Posterior cingulate gyrus (tissue), 11 donors: Measurements from ENCODE around the gene ZNF512.
"Not testable (repeated sequence)": the region's sequence is repeated elsewhere in the genome, so short reads cannot be mapped to it uniquely, and the experiment has no call there.

Experiments used
- DNase-seq, 10 donors: peaks; one replicate each; pipeline versions ENCODE4 v3.0.0 to v3.0.0-alpha.2; 2020 to 2021; ENCODE audit warnings: mixed read lengths in 3 of 10
- intact Hi-C: fragments of 100-400 bp; cut with DNase I; formaldehyde crosslinking; loops from one replicate; pipeline ENCODE4 v1.15.1; 2023

The ZNF512 gene

DNA sequence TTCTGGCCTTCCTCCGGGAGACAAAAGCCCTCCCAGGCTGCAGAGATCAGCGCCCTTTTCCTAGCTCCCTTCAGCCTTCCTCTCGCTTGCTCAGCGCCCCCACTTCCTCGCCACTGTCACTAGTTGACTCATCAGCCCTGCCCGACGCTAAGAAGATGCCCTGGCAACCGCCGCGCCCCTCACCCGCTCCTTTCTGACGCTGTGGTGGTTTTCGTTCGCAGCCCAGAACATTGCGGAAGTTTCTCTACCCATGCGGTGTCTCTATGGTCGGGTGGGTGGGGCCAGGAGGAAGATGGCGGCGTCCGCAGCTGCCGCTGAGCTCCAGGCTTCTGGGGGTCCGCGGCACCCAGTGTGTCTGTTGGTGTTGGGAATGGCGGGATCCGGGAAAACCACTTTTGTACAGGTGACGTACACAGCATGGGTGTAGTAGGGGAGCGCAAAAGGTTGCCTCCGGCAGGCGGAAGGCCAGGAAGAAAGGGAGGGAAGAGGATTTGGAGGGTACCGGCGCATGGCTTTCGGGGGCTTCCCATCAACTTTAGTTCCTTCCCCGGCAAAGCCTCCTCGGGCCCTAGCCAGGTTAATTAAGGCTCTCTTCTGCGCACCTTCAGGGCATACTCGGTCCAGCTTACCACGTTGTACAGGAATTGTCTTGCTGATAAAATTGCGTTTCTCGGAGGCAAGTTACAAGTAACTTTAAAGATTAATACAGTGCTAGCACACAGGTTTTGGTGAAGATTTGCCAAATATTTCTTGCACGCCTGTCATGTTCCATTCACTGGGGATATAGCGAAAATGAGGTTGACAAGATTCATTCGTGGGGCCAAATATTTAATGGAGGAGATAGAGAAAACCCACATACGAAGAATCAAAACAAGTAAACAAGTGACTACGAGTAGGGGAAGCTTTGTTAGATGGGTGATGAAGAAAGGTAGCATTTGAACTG lies 46.2 kb downstream of the ZNF512 start, which contains the start of the genes CCDC121 and GPN1:
Gene CCDC121, minus strand, starts transcription at position 246 of the 943 bp plus-strand sequence. CDS start 1,213 bp downstream, outside the sequence.
Gene GPN1, plus strand, starts transcription at position 284 of the 943 bp plus-strand sequence. Its CDS starts 9 bp downstream, at position 293.
- intact Hi-C loops: loop anchor here (5.0 kb wide), 1 partner anchor 33 kb away; the partner anchor contains the start of genes SLC4A1AP and SUPT7L

DNA sequence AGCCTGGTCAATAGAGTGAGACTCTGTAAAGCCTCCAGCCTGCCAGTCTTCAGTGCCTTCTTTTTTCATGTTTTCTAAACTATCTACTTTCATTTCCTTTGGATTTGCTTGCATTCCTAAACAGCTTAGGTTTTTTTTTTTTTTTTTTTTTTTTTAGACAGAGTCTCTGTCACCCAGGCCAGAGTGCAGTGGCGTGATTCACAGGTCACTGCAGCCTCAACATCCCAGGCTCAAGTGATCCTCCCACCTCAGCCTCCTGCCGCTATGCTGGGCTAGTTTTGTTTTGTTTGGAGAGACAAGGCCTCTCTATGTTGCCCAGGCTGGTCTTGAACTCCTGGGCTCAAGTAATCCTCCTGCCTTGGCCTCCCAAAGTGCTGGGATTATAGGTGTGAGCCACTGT lies 47.4 kb downstream of the ZNF512 start:
- not testable (repeated sequence) for DNase-seq
- intact Hi-C loops: loop anchor here (10.0 kb wide), 1 partner anchor 135 kb away; the partner anchor contains the start of genes FNDC4 and GCKR

More for the DNA sequence above, 46.2 kb downstream of the ZNF512 start, which contains the start of the genes CCDC121 and GPN1:
- peak; percentile 84 to 98 (median 91) for DNase-seq

DNA sequence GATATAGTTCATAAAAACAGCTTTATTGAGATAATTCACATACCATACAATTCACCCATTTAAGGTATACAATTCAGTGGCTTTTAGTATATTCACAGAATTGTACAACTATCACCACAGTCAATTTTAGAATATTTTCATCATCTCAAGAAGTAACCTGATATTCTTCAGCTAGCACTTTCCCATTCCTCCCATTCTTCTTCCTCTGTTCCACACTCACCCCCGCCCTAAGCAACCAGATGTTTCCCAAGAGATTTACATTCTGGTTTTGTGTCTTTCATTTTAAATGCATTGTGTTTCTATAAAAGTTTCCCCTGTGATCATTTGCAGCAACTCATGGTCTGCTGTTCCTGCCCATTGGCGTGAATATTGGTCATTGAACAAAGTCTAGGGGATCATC lies 51.4 kb downstream of the ZNF512 start:
- no peak for DNase-seq
- intact Hi-C loops: loop anchor here (10.0 kb wide), 1 partner anchor 139 kb away; the partner anchor contains the start of genes FNDC4 and GCKR

DNA sequence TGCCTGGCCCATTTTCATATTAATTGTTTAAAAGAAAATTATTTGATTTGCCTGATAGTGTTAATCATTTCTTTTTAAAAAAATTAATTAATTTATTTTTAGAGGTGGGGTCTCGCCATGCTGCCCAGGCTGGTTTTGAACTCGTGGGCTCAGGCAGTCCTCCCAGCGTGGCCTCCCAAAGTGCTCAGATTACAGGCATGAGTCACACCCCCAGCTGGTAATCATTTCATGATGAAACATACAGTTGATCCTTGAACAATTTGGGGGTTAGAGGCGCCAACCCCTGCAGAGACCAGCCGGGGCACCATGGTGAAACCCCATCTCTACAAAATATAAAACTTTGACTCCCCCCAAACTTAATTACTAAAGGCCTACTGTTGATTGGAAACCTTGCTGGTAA lies 53.9 kb downstream of the ZNF512 start:
- intact Hi-C loops: loop anchor here (10.0 kb wide), 1 partner anchor 142 kb away; the partner anchor contains the start of genes FNDC4 and GCKR

DNA sequence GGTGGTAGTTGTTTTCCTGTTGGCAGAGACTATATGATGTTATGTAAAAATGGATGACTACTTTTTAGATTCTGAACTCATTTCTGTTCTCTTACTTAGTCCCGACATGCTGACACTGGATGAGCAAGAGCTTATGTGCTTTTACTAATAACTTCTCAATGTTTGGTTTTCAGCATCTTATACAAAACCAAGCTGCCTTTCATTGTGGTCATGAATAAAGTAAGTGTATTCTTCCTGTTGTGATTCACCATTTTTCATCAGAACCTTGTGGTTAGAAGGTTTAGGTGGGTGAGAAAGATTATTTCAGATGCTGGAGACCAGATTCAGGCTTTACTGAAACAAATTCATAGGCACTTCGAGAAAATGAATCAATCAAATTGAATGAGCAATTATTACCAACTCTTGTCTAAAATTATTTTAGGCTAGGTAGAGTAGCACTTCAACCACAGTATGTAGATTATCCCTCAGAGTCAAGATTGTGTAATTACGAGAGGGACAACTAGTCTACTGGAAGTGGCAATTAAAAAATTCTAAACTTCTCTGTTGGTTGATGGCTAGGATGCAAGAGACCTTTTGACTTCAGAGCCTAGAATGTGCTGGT lies 55.3 kb downstream of the ZNF512 start:
- no peak for DNase-seq
- intact Hi-C loops: loop anchor here (10.0 kb wide), 1 partner anchor 143 kb away; the partner anchor contains the start of genes FNDC4 and GCKR

More for the DNA sequence above, 53.9 kb downstream of the ZNF512 start:
- DNase-seq: no peak

DNA sequence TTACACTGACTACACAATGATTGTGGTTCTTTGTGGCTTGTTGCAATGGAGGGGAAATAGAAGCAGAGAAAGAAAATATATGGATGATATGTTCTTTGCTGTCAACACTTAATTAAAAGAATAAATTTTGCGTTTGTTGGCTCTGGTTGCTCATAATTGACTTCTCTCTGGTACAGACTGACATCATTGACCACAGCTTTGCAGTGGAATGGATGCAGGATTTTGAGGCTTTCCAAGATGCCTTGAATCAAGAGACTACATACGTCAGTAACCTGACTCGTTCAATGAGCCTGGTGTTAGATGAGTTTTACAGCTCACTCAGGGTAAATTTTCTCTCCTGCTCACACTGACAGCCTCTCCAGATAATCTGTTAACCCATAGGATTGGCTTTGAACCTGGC lies 55.9 kb downstream of the ZNF512 start:
- intact Hi-C loops: loop anchor here (10.0 kb wide), 1 partner anchor 144 kb away; the partner anchor contains the start of genes FNDC4 and GCKR
- no peak for DNase-seq

DNA sequence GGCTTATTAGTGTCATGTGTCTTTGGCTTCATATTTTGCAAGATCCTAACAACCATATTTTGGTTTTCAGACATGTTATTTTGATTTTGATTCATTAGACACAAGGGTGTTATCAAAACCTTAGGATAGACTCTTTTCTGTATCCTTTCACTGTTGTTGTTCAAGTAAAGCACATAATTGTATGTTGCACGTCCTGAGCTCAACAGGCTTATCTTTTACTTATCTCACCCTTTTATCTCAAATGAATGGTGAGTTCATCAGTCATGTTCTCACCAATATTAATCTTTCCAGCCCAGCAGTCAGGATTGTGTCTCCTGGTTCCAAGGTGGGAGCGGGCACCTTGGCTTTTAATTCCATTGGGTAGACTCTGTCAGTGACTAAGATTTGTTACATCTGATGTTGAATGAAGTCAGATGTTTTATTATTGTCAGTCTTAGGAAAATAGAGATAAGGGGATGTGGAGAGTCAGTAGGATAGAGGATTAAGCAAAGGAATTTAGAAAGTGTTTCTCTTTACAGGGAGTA lies 57.9 kb downstream of the ZNF512 start:
- no peak for DNase-seq
- intact Hi-C loops: no loop called here

DNA sequence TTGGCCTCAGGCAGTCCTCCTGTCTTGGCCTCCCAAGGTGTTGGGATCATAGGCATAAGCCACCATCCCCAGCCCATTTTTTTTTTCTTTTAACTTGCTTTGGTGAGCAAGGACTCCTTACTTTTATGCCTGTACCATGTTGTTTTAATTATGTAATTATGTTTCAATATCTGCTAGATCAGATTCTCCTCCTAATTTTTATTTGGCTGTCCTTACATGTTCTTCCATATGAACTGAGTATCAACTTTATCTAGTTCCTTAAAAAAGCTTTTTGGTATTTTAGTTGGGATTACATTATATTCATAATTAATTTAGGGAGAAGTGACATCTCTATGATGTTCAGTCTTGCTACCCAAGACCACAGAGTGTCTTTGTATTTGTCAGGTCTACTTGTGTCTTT lies 62.4 kb downstream of the ZNF512 start:
- no peak for DNase-seq
- intact Hi-C loops: no loop called here

DNA sequence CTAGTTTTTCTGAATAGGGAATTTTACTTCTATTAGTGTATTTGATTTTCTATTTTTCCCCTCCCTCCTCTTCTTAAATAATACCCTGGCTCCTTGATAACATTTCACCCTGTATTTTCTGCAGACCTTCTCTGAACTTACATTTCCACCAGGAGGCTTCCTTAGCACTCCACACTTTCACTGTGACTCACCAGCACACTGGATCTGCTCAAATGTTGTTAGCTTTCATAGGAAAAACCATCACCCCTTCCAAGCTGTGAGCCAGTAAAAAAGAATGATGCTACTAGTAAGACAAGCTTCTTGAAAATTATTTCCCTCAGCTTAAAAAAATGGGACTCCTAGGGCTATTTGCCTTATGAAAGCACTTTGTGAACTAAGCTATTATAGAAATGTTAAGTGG lies 64.4 kb downstream of the ZNF512 start:
- DNase-seq: no peak
- intact Hi-C loops: no loop called here

DNA sequence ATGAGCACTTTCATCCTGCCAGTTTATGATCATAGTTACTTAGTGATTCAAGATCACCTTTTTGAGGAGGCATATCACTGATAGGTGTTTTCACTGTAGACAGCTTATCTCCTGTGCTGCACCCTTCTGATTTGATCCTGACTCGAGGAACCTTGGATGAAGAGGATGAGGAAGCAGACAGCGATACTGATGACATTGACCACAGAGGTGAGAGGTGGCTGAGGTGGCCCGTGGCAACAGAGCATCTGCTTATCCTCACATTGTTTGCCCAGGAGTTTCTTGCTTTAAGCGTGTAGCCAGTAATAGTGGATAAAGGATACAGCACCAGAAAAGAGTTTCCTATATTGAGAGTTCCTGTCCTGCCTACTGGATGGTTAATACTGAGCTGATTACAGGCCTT lies 64.9 kb downstream of the ZNF512 start:
- intact Hi-C loops: no loop called here
- no peak for DNase-seq

DNA sequence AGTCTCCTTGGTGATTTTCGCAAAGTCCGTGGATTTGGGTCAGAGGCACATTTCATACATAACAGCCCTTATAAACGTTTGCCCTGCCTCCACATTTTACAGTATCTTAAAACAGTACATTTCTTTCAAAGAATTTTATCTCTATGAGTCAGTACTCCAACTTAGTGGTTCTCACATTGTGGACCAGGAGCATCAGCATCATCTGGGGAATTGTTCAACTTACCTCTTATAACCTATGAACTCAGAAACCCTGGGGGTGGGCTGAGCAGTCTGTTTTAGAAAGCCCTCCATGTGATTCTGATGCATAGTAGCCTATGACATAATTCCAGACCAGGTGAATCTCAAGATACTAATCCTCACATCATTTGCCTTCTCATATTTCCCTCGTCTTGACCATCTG lies 68.2 kb downstream of the ZNF512 start:
- intact Hi-C loops: no loop called here
- DNase-seq: no peak

DNA sequence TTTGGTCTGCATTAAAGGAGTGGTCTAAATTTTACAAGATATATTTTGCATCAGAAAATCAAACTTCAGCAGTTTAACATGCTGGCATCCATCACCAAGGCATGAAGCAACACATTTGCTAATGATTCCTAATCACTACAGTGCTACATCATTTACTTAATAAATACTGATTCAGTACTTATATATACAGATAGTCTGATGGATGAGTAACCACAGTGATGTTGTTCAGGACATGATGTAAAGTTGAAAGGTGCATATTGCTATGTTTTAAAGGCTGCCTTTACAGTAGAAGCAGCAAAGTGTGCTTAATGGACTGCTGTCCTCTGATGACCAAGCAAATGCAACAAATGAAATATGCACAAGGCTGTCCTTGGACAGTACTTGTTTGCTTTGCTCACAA lies 69.5 kb downstream of the ZNF512 start:
- no peak for DNase-seq
- intact Hi-C loops: no loop called here

DNA sequence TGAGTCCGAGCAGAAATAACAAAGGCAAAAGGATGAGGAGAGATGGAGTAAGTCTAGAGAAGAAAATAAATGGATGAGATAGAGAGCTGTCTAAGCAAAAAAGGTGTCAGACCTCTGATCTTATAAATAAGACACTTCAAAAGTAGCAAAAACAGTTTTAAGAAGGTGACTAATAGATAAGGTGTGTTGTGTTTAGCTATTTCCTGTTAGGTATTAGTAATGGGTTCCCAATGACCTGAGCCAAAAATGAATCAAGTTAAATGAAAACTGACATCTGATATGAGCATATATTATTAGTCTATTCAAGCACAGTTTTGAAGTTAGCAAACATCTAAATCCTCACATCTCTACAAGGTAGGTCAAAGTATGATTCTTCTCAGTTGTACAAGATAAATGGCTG lies 69.9 kb downstream of the ZNF512 start:
- intact Hi-C loops: no loop called here
- DNase-seq: no peak

DNA sequence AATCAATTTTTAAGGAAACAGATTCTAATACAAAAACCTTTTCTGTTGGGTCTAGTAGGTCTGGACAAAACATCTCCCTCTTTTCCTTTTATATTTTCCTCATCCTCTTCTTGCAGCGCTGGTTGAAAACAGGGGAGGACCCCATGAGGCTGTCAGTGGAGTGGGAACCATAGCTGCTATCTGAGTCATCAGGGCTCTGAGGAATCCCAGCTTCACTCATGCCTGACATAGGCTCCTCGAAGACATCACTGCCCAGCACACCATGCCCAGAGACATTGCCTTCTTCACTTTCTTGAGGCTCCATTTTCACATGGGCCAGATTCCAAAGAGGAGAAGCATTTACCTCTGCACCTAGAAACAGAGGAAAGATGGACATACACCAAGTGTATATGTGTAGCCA lies 70.6 kb downstream of the ZNF512 start:
- no peak for DNase-seq
- intact Hi-C loops: no loop called here

DNA sequence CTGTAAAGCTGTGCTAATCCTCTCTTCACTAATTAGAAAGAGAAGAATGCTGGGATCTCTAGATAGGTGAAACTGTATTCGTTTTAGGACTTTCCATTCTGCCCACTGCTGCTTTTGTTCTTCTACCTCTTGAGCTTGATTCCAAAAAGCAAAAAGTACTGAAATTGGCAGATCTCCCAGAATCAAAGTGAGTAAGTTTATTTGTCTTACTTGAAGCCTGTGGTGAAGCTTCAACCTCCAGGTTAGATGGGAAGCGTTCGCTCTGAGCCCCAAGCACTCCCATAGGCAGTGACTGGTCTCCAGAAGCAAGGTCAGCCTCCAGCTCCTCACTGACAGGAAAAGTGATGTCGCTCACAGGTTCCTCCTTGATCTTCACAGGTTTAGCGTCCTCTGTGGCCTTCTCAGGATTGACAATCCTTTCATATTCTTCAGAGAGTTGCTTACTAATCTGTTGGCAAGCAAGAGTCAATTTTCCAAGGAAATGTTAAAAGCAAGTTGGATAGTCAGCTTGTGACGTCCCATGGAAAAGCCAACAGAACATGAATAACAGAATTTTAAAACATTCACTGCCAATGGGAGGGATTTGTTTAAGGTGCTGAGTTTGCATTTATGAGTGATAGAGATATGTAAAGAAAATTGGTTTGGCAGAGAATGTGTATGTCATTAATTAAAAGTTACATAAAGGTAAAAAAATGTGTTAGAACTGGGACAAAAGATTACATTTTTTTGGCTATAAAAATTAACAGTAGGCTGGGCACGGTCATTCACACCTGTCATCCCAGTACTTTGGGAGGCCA lies 72.5 kb downstream of the ZNF512 start:
- intact Hi-C loops: no loop called here
- no peak for DNase-seq

DNA sequence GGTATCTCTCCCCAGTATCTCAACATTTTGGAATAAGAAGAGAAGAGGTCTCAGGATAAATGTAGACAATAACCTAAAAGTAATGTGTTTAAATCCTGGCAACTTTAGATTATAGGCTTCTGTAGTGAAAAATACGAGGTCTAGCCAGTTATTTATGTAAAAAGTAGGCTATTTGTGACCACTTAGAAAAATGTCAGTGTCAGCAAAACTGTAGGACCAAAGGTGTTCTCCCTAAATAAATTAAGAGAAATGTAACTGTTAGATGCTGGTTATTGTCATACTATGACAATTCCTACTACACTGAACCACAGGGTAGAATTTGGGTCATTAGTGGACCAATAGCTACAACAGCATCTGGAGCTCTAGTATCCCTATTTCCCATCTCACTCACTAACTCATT lies 78.5 kb downstream of the ZNF512 start:
- DNase-seq: no peak
- intact Hi-C loops: loop anchor here (5.0 kb wide), 1 partner anchor 34 kb away; the partner anchor contains the start of genes CCDC121 and GPN1

DNA sequence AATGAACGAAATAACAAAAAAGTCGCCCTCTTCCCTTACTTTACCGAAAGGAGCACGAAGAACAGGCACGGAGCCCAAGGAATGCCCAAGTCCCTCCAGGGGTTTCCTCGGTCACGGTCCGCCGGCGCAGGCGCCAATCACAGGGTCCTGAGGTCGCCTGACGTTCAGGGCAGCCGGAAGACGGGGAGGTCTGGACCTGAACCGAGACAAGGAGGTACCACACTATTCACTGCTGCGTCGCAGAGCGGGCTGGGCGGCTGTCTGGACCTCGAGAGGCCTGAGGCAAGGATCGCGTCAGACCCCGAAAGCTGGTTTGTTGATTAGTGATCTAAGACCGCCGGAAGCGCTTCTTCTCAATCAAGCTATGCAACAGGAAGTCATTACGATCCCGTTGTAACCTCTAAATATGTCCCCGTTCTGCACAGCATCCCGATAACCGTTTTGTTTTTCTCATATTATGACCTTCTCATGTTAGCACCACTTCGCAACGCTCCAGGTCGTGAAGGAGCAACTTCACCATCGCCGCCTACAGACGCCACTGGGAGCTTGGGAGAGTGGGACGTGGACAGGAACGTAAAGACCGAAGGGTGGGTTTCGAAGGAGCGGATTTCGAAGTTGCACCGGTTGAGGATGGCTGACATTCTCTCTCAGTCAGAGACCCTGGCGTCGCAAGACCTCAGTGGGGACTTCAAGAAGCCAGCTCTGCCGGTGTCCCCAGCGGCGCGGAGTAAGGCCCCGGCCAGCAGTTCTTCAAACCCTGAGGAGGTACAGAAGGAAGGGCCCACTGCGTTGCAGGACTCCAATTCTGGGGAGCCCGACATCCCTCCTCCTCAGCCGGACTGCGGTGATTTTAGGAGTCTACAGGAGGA lies 80.7 kb downstream of the ZNF512 start, which contains the start of the genes SLC4A1AP and SUPT7L:
Gene SLC4A1AP, plus strand, starts transcription at position 605 of the 869 bp plus-strand sequence. Its CDS starts 26 bp downstream, at position 631.
Gene SUPT7L, minus strand, starts transcription at position 330 of the 869 bp plus-strand sequence. CDS start 1,422 bp downstream, outside the sequence.
- DNase-seq: peak; percentile 56 to 94 (median 76)
- intact Hi-C loops: loop anchor here (5.0 kb wide), 1 partner anchor 36 kb away; the partner anchor contains the start of genes CCDC121 and GPN1

DNA sequence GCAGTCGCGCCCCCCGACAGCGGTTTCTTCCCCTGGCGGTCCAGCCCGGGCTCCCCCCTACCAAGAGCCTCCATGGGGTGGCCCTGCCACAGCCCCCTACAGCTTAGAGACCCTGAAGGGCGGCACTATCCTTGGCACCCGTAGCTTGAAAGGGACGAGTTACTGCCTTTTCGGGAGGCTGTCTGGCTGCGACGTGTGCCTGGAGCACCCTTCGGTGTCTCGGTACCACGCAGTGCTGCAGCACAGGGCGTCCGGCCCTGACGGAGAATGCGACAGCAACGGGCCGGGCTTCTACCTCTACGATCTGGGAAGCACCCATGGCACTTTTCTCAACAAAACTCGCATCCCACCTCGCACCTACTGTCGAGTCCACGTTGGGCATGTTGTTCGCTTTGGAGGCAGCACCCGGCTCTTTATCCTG lies 81.3 kb downstream of the ZNF512 start:
- intact Hi-C loops: loop anchor here (5.0 kb wide), 1 partner anchor 37 kb away; the partner anchor contains the start of genes CCDC121 and GPN1
- no peak for DNase-seq
